Measurements from ENCODE around the gene INHA. TPM values are rescaled to one million over a fixed set of nuclear protein-coding genes. Genes with fewer than 3 reads are reported as not detected.

Gene INHA
- total RNA-seq, 1 experiment from 2014 or later: 0.31 TPM

DNA sequence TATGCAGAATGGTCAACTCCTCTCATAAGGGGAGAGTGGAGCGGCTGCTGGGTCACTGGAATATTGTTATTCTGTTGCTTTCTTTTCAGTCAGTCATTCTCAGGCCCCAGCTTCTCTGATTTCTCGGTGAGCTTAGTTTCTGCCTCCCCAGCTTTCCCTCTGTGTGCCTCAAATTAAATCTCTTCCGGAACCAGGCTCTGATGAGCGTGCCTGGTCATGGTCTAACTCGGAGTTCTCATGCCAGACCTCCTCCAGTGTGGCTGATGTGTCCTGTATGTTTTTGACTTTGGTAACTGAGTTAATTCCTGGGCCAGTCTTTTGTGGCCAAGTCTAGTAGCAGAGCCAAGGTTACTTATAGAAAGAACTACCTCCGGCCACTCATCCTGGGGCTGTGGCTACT lies 20.6 kb downstream of the INHA start:
- H3K27me3 ChIP-seq (ENCODE audit: insufficient read depth, low read length): no peaks in the 10 kb centered on the region
- no peaks in the 10 kb centered on the region for H3K79me1 ChIP-seq (ENCODE audit: insufficient read depth, low read depth, low read length, poor library complexity, severe bottlenecking)
- no peak overlapping the region for H2AFZ ChIP-seq (ENCODE audit: low read length)
- H3K4me1 ChIP-seq (ENCODE audit: insufficient read depth, low read length): peaks cover 3% of the 10 kb centered on the region; the same call in 1 of the 2 replicates
- no peaks in the 10 kb centered on the region for H3K9me3 ChIP-seq (ENCODE audit: control insufficient read depth, low read depth, low read length)
- H3K4ac ChIP-seq (ENCODE audit: low read depth, low read length): no peak overlapping the region
- no peaks in the 10 kb centered on the region for H4K20me1 ChIP-seq (ENCODE audit: control insufficient read depth, insufficient read depth, insufficient read length)
- H3K36me3 Mint-ChIP-seq (ENCODE audit: insufficient read depth in 1 of 3, low read depth in 3 of 3): no peaks in the 10 kb centered on the region
- no peak overlapping the region for H3K4me3 Mint-ChIP-seq
- no peak overlapping the region for H3K56ac ChIP-seq (ENCODE audit: insufficient read length, low read depth, low read length)
- no peak overlapping the region for H3K27ac Mint-ChIP-seq
- H3K27me3 Mint-ChIP-seq (ENCODE audit: low read depth): peaks cover 12% of the 10 kb centered on the region
- peaks cover 6% of the 10 kb centered on the region for H3K23me2 ChIP-seq (ENCODE audit: insufficient read length, low read depth, low read length, poor library complexity, severe bottlenecking)
- TF ChIP-seq, protein P1, sequence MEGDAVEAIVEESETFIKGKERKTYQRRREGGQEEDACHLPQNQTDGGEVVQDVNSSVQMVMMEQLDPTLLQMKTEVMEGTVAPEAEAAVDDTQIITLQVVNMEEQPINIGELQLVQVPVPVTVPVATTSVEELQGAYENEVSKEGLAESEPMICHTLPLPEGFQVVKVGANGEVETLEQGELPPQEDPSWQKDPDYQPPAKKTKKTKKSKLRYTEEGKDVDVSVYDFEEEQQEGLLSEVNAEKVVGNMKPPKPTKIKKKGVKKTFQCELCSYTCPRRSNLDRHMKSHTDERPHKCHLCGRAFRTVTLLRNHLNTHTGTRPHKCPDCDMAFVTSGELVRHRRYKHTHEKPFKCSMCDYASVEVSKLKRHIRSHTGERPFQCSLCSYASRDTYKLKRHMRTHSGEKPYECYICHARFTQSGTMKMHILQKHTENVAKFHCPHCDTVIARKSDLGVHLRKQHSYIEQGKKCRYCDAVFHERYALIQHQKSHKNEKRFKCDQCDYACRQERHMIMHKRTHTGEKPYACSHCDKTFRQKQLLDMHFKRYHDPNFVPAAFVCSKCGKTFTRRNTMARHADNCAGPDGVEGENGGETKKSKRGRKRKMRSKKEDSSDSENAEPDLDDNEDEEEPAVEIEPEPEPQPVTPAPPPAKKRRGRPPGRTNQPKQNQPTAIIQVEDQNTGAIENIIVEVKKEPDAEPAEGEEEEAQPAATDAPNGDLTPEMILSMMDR (conservative IDR thresholded peaks at IDR 0.05): no peak
- H3T11ph ChIP-seq (ENCODE audit: low read length): no peak overlapping the region
- no peak overlapping the region for H2BK5ac ChIP-seq (ENCODE audit: insufficient read length, low read length)
- H3K9ac ChIP-seq (ENCODE audit: extremely low read depth, insufficient read length, low read length): no peak overlapping the region
- H3K14ac ChIP-seq (ENCODE audit: insufficient read depth, low read length): no peak overlapping the region
- no peak overlapping the region for H2AK5ac ChIP-seq (ENCODE audit: insufficient read length, low read length)
- H2BK15ac ChIP-seq (ENCODE audit: low read depth, low read length): no peak overlapping the region
- H3K4me2 ChIP-seq (ENCODE audit: insufficient read depth, insufficient read length, low read length): no peak overlapping the region
- no peak overlapping the region for H4K8ac ChIP-seq (replicated peaks; ENCODE audit: insufficient read length, low read depth, low read length)
- H3K27ac ChIP-seq (ENCODE audit: insufficient read length, low read depth, low read length): no peak overlapping the region
- no peak for DNase-seq
- H3K18ac ChIP-seq (ENCODE audit: insufficient read length, low read depth, low read length): no peak overlapping the region
- WGBS (ENCODE audit: extremely low coverage, insufficient read length, low lambda C conversion rate): no CpG with 5 or more reads among the region's 6 CpGs
- no peak overlapping the region for H2BK12ac ChIP-seq (ENCODE audit: insufficient read length, low read depth, low read length)
- H2BK20ac ChIP-seq (ENCODE audit: low read depth, low read length, poor library complexity, severe bottlenecking): no peak overlapping the region
- no peaks in the 10 kb centered on the region for H3K79me2 ChIP-seq (ENCODE audit: insufficient read depth, low read length)
- H4K91ac ChIP-seq (ENCODE audit: insufficient read length, low read depth, low read length): no peak overlapping the region
- no peak overlapping the region for H3K23ac ChIP-seq (ENCODE audit: insufficient read length, low read depth, low read length)
- H3K4me1 Mint-ChIP-seq: peaks cover 18 to 19% of the 10 kb centered on the region in 2 experiments
- H4K5ac ChIP-seq (ENCODE audit: insufficient read length, low read depth, low read length): no peak overlapping the region
- no peak overlapping the region for H2BK120ac ChIP-seq (ENCODE audit: low read depth, low read length, poor library complexity, severe bottlenecking)
- no peaks in the 10 kb centered on the region for H3K9me3 Mint-ChIP-seq
